ENCODE data around the gene GATAD2A.

DNA sequence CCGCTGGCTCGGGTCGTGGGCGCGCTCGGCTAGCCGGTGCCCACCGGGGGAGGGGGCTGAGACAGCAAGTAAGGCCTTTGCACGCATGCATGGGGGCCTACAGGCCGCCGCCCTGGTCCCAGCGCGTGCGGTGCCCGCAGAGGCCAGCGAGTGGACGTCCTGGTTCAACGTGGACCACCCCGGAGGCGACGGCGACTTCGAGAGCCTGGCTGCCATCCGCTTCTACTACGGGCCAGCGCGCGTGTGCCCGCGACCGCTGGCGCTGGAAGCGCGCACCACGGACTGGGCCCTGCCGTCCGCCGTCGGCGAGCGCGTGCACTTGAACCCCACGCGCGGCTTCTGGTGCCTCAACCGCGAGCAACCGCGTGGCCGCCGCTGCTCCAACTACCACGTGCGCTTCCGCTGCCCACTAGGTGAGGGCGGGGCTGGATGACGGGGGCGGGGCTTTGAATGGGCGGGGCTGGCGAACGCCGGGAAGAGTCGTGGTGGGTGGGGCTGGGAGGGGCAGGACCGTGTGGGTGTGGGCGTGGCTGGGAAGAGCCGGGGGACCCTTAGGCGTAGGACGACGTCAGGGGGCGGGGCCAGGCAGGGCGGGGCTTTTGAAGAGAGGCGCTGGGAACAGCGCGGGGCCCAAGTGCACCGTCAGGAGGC is 134.7 kb downstream of the GATAD2A start:
- TF ChIP-seq SUZ12 (IDR thresholded peaks at IDR 0.05; ENCODE audit: low read length) (no peak), JUN (IDR thresholded peaks at IDR 0.05; ENCODE audit: low read depth, low read length) (no peak)
- TF ChIP-seq, protein P1, sequence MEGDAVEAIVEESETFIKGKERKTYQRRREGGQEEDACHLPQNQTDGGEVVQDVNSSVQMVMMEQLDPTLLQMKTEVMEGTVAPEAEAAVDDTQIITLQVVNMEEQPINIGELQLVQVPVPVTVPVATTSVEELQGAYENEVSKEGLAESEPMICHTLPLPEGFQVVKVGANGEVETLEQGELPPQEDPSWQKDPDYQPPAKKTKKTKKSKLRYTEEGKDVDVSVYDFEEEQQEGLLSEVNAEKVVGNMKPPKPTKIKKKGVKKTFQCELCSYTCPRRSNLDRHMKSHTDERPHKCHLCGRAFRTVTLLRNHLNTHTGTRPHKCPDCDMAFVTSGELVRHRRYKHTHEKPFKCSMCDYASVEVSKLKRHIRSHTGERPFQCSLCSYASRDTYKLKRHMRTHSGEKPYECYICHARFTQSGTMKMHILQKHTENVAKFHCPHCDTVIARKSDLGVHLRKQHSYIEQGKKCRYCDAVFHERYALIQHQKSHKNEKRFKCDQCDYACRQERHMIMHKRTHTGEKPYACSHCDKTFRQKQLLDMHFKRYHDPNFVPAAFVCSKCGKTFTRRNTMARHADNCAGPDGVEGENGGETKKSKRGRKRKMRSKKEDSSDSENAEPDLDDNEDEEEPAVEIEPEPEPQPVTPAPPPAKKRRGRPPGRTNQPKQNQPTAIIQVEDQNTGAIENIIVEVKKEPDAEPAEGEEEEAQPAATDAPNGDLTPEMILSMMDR (IDR thresholded peaks at IDR 0.05; ENCODE audit: control extremely low read depth in 1 of 3, insufficient read depth in 1 of 3, low read depth in 1 of 3, low read length in 3 of 3) = no peak

Measured in H1 (cell line).